Activated CD4-positive, alpha-beta T cell treated with anti-CD3 and anti-CD28 coated beads, Interleukin-2, amount 10 ng/mL, durations not matched to agents 7 days and 5 days (primary cell): ENCODE measurements around the gene LYSMD3. TPM values are rescaled to one million over a fixed set of nuclear protein-coding genes. Genes with fewer than 3 reads are reported as not detected.

Source experiments
- CTCF ChIA-PET: fragments of 350-600 bp; sonication (Branson Sonifier 250); formaldehyde crosslinking; loops from one replicate; lab custom pipeline; 2021; ENCODE audit warnings: antibody characterized with exemption; lab: Charles Lee
- POLR2A ChIA-PET: fragments of 350-600 bp; sonication (Branson Sonifier 250); formaldehyde crosslinking; loops from one replicate; lab custom pipeline; 2021; ENCODE audit warnings: antibody characterized with exemption; lab: Charles Lee
- DNase-seq: peaks from one replicate; pipeline ENCODE4 v3.0.0-alpha.2; 2020
- H3K27ac Mint-ChIP-seq: one replicate; pipeline ENCODE4 v1.8.0; 2021; ENCODE audit warnings: mild to moderate bottlenecking, moderate library complexity, mixed read lengths
- H3K27me3 Mint-ChIP-seq: one replicate; pipeline ENCODE4 v1.8.0; 2021; ENCODE audit warnings: mixed read lengths
- H3K36me3 Mint-ChIP-seq: one replicate; pipeline ENCODE4 v1.8.0; 2021; ENCODE audit warnings: low read depth, mixed read lengths
- H3K4me1 Mint-ChIP-seq: one replicate; pipeline ENCODE4 v1.8.0; 2021; ENCODE audit warnings: mixed read lengths
- H3K4me3 Mint-ChIP-seq: one replicate; pipeline ENCODE4 v1.8.0; 2021; ENCODE audit warnings: mild to moderate bottlenecking, moderate library complexity, mixed read lengths
- H3K9me3 Mint-ChIP-seq: one replicate; pipeline ENCODE4 v1.8.0; 2021; ENCODE audit warnings: mixed read lengths
- total RNA-seq, 2 experiments: library from RNA; stranded (reverse); gene quantifications; one replicate each; pipeline ENCODE4 v1.2.3, GENCODE V29; 2021

Gene LYSMD3
- total RNA-seq, 2 experiments from 2014 or later = 21.1 to 22.5 TPM

DNA sequence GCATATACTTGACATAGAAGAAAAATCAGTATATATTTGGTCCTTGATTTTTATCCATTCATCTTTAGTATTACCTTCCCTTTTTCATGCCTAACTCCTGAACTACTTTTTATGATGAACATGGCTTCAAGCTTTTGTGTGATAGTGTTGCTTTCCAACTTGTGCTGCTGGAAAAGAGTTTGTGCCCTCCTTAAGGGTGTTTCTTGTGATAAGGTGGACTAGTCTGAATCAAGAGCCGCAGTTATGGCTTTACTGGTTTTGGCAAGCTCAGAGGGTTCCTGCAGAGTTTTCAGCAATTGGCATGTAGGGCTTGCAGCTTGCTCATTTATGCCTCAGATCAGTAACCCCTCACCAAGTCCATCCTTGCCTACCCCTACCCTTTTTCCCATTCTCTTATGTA lies 34.2 kb downstream of the LYSMD3 start:
- no peak overlapping the region for H3K4me3 Mint-ChIP-seq
- H3K27me3 Mint-ChIP-seq = no peaks in the 10 kb centered on the region
- H3K27ac Mint-ChIP-seq = no peak overlapping the region
- POLR2A ChIA-PET = no interaction called here
- CTCF ChIA-PET = no interaction called here
- H3K4me1 Mint-ChIP-seq = no peaks in the 10 kb centered on the region
- peaks cover 7% of the 10 kb centered on the region for H3K36me3 Mint-ChIP-seq
- no peak for DNase-seq
- H3K9me3 Mint-ChIP-seq = peaks cover 3% of the 10 kb centered on the region

- H3K27ac Mint-ChIP-seq = no peak overlapping the region
- no peak overlapping the region for H3K4me3 Mint-ChIP-seq
- ChIA-PET POLR2A (no interaction called here), CTCF (interaction anchor here (1.2 kb wide), 1 partner anchor 19 kb away, joined by 3 read pairs; no protein-coding TSS in a partner anchor)
- peaks cover 7% of the 10 kb centered on the region for H3K36me3 Mint-ChIP-seq
- no peaks in the 10 kb centered on the region for H3K27me3 Mint-ChIP-seq
- DNase-seq = no peak
- H3K4me1 Mint-ChIP-seq = no peaks in the 10 kb centered on the region
- peaks cover 3% of the 10 kb centered on the region for H3K9me3 Mint-ChIP-seq
These were observed 35.3 kb downstream of the LYSMD3 start for GRCh38 chr5:90494043-90494442.

GRCh38 chr5:90488791-90489190 lies 40.6 kb downstream of the LYSMD3 start:
- H3K4me1 Mint-ChIP-seq = no peaks in the 10 kb centered on the region
- no peaks in the 10 kb centered on the region for H3K27me3 Mint-ChIP-seq
- no peak overlapping the region for H3K4me3 Mint-ChIP-seq
- peaks cover 7% of the 10 kb centered on the region for H3K36me3 Mint-ChIP-seq
- ChIA-PET POLR2A (no interaction called here), CTCF (interaction anchor here (1.4 kb wide), 1 partner anchor 11 kb away, joined by 4 read pairs; no protein-coding TSS in a partner anchor)
- H3K9me3 Mint-ChIP-seq = no peaks in the 10 kb centered on the region
- H3K27ac Mint-ChIP-seq = no peak overlapping the region
- no peak for DNase-seq

DNA sequence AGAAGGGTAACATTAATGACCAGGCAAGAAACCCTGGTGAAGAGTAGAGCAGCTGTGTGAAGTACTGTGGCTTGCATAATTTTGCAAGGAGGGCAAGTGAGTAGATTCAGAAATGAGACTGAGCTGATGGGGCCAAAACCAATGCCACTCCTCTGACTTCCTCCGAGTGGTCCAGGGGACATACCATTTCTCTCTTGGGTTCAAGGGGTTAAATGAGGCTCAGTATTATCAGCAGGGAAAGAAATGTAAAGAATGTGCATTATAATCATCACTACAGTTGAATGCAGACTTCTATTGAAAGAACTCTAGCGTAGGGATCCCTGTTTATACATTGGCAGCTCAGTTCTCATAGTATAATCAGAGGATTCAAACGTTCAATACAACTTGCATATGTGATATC lies 44.8 kb downstream of the LYSMD3 start:
- DNase-seq = no peak
- no peak overlapping the region for H3K4me3 Mint-ChIP-seq
- no peaks in the 10 kb centered on the region for H3K27me3 Mint-ChIP-seq
- POLR2A ChIA-PET = no interaction called here
- no peaks in the 10 kb centered on the region for H3K9me3 Mint-ChIP-seq
- H3K4me1 Mint-ChIP-seq = no peaks in the 10 kb centered on the region
- H3K27ac Mint-ChIP-seq = no peak overlapping the region
- CTCF ChIA-PET = no interaction called here
- H3K36me3 Mint-ChIP-seq = peaks cover 6% of the 10 kb centered on the region

DNA sequence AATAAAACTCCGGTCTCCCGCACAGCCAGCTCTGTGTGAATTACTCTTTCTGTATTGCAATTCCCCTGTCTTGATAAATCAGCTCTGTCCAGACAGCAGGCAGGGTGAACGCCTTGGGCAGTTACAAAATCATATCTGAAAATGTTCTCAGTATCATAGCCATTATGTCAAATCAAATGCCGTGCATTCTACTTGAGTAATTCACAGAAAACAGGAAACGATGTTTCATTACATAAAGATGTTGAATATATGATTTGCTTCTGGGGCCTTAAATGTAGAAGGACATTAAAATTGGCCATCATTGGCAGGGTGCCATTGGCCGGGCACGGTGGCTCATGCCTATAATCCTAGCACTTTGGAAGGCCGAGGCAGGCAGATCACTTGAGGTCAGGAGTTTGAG lies 46.2 kb downstream of the LYSMD3 start:
- Mint-ChIP-seq H3K36me3 (peaks cover 6% of the 10 kb centered on the region), H3K4me1 (no peaks in the 10 kb centered on the region), H3K9me3 (no peaks in the 10 kb centered on the region), H3K4me3 (no peak overlapping the region), H3K27me3 (no peaks in the 10 kb centered on the region), H3K27ac (no peak overlapping the region)
- CTCF ChIA-PET = interaction anchor here (0.6 kb wide), 1 partner anchor 1757 kb away, joined by 4 read pairs; no protein-coding TSS in a partner anchor
- POLR2A ChIA-PET = no interaction called here
- no peak for DNase-seq

DNA sequence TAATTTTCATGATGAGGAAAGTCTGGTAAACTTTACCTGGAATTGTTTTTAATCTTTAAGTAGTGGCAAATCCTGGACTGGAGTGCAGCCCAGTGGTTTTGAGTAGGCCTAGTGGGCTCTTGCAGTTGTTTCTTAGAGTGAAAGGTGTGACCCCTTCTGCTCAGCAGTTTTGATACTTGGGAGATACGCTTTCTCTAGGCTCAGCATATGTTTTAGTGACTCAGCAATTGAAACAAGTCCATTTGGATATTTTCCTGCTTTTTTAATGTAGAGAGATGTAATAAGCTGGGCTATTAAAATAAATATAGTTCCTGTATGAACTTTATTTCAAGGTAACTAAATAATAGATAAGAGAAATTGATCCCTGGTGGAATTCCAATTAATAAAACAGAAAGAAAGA lies 48.7 kb downstream of the LYSMD3 start:
- ChIA-PET POLR2A (no interaction called here), CTCF (no interaction called here)
- H3K9me3 Mint-ChIP-seq = no peaks in the 10 kb centered on the region
- H3K4me3 Mint-ChIP-seq = no peak overlapping the region
- peaks cover 18% of the 10 kb centered on the region for H3K4me1 Mint-ChIP-seq
- no peaks in the 10 kb centered on the region for H3K36me3 Mint-ChIP-seq
- DNase-seq = no peak
- no peak overlapping the region for H3K27ac Mint-ChIP-seq
- H3K27me3 Mint-ChIP-seq = no peaks in the 10 kb centered on the region

DNA sequence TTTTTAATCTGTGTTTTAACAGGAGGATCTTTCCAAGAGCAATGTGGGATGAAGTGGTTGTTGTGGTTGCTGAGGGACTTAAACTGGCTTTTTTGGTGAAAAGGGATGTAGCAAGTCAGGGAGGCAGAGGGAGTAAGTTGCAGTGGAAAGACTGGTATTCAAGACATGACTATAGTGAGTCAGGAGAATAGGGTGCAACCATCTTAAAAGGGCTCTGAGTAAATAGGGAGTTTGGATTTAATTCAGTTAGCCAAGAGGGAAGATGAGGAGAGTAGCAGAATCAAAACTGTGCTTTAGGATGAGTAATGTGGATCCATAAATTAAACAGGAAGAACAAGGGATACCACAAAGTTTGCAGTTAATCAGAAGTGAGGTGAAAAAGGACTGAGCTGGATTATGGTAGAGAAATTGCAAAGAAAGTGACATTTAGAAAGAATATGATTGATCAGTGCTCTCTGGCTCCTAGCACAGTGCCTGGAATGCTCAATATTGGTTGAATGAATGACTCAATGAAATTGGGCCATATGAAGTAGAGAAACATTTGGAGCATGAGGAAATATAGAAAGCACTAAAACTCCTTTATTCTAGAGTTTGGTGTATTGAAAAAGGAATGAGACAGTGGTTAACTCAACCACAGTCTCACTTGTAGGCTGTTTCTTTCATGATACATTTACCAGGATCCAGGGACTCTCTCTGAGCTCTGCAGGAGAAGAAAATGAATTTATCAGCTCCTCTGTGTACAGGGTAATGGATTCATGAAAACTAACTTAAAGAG lies 49.6 kb downstream of the LYSMD3 start:
- ChIA-PET CTCF (no interaction called here), POLR2A (no interaction called here)
- Mint-ChIP-seq H3K36me3 (no peaks in the 10 kb centered on the region), H3K27me3 (no peaks in the 10 kb centered on the region), H3K27ac (no peak overlapping the region), H3K9me3 (no peaks in the 10 kb centered on the region), H3K4me3 (no peak overlapping the region), H3K4me1 (peaks cover 25% of the 10 kb centered on the region)
- DNase-seq = no peak

DNA sequence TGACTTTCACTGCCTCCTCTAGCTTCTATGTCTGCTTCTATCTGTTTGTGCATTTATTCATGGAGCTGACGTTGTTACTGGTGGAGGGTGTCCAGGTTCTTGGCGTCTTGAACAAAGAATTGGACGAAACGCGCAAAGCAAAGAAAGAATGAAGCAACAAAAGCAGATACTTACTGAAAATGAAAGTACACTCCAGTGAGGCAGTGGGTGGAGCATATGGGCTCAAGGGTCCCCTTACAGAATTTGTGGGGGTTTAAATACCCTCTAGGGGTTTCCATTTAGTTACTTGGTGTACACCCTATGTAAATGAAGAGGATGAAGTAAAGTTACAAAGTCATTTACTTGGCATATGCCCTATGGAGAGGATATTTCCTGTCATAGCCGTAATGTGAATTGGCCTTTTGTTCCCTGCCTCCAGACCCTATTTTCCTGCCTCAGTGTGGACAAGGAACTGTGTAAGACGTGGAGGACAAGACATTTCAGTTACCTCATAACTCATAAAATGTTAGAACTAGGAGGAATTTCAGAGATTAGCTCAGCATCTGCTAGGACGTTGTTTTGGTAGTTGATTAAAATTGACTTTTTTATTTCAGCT lies 51.7 kb downstream of the LYSMD3 start:
- no peak for DNase-seq
- H3K27ac Mint-ChIP-seq = no peak overlapping the region
- H3K27me3 Mint-ChIP-seq = no peaks in the 10 kb centered on the region
- H3K9me3 Mint-ChIP-seq = no peaks in the 10 kb centered on the region
- H3K36me3 Mint-ChIP-seq = no peaks in the 10 kb centered on the region
- ChIA-PET CTCF (interaction anchor here (2.7 kb wide), 1 partner anchor 12 kb away, joined by 7 read pairs; no protein-coding TSS in a partner anchor), POLR2A (interaction anchor here (0.6 kb wide), 1 partner anchor 68 kb away, joined by 3 read pairs; no protein-coding TSS in a partner anchor)
- H3K4me1 Mint-ChIP-seq = peaks cover 33% of the 10 kb centered on the region
- no peak overlapping the region for H3K4me3 Mint-ChIP-seq

- CTCF ChIA-PET = interaction anchor here (1.3 to 2.7 kb wide), 2 partner anchors 11 to 53 kb away, joined by 3 to 7 read pairs; partner anchors contain the start of gene LYSMD3
- no peak for DNase-seq
- no peaks in the 10 kb centered on the region for H3K27me3 Mint-ChIP-seq
- POLR2A ChIA-PET = interaction anchor here (0.6 kb wide), 1 partner anchor 67 kb away, joined by 3 read pairs; no protein-coding TSS in a partner anchor
- H3K4me3 Mint-ChIP-seq = no peak overlapping the region
- H3K27ac Mint-ChIP-seq = no peak overlapping the region
- no peaks in the 10 kb centered on the region for H3K9me3 Mint-ChIP-seq
- peaks cover 37% of the 10 kb centered on the region for H3K4me1 Mint-ChIP-seq
- H3K36me3 Mint-ChIP-seq = no peaks in the 10 kb centered on the region
These were observed 52.3 kb downstream of the LYSMD3 start for GRCh38 chr5:90477073-90477472.

- H3K4me3 Mint-ChIP-seq = no peak overlapping the region
These were observed 53.0 kb downstream of the LYSMD3 start for GRCh38 chr5:90476391-90476790.

DNA sequence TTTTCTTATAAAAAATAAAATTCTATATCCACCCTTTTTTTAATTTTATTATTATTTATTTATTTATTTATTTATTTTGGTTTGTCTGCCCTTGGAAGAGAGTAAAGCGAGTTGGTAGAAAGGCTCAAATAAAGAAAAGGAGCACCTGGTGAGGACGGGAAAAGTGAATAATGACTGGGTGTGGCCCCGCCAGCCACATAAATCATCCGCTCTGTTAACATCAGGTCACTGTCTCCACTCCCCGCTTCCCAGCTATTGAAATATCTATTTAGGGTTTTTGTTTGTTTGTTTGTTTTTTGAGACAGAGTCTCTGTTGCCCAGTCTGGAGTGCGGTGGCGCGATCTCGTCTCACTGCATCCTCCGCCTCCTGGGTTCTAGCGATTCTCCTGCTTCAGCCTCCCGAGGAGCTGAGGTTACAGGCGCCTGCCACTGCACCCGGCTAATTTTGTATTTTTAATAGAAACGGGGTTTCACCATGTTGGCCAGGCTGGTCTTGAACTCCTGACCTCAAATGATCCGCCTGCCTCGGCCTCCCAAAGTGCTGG lies 53.9 kb downstream of the LYSMD3 start:
- no peak for DNase-seq
- Mint-ChIP-seq H3K36me3 (peaks cover 8% of the 10 kb centered on the region), H3K9me3 (peaks cover 4% of the 10 kb centered on the region), H3K4me3 (peak overlapping the region; percentile 6), H3K27ac (no peak overlapping the region), H3K27me3 (no peaks in the 10 kb centered on the region), H3K4me1 (peaks cover 44% of the 10 kb centered on the region)
- ChIA-PET POLR2A (no interaction called here), CTCF (interaction anchor here (0.8 to 1.0 kb wide), 2 partner anchors 14 to 18 kb away, joined by 3 to 4 read pairs; no protein-coding TSS in a partner anchor)

More at GRCh38 chr5:90476391-90476790, 53.0 kb downstream of the LYSMD3 start:
- H3K36me3 Mint-ChIP-seq = peaks cover under 1% of the 10 kb centered on the region
- no peaks in the 10 kb centered on the region for H3K9me3 Mint-ChIP-seq
- H3K4me1 Mint-ChIP-seq = peaks cover 40% of the 10 kb centered on the region
- ChIA-PET POLR2A (no interaction called here), CTCF (interaction anchor here (1.3 to 2.7 kb wide), 2 partner anchors 11 to 54 kb away, joined by 3 to 7 read pairs; partner anchors contain the start of gene LYSMD3)
- DNase-seq = no peak
- H3K27me3 Mint-ChIP-seq = no peaks in the 10 kb centered on the region
- H3K27ac Mint-ChIP-seq = no peak overlapping the region

GRCh38 chr5:90474235-90475107 lies 54.9 kb downstream of the LYSMD3 start, which contains the start of the genes MBLAC2 and POLR3G:
Gene MBLAC2, minus strand, starts transcription at chr5:90474771. Its CDS starts 479 bp downstream, at chr5:90474292.
Gene POLR3G, plus strand, starts transcription at chr5:90474864. Its CDS starts 10,704 bp downstream, at chr5:90485568.
- ChIA-PET CTCF (interaction anchor here (0.8 to 1.1 kb wide), 6 partner anchors 13 to 64 kb away, joined by 3 to 4 read pairs (median 3); partner anchors contain the start of gene CETN3), POLR2A (interaction anchor here (0.5 to 1.0 kb wide), 3 partner anchors 12 to 841 kb away, joined by 3 to 6 read pairs (median 5); partner anchors contain the start of gene CETN3)
- Mint-ChIP-seq H3K27me3 (no peaks in the 10 kb centered on the region), H3K36me3 (peaks cover 17% of the 10 kb centered on the region), H3K9me3 (peaks cover 4% of the 10 kb centered on the region), H3K27ac (peak within 1 kb of the TSS; percentile 97), H3K4me3 (peak within 1 kb of the TSS; percentile 98), H3K4me1 (peaks cover 44% of the 10 kb centered on the region)
- peak; percentile 95 for DNase-seq
